Spleen (tissue), 11 donors: ENCODE data around the gene SRGAP1. TPM values are rescaled to one million over a fixed set of nuclear protein-coding genes. Genes with fewer than 3 reads are reported as not detected.

Source experiments
- DNase-seq: peaks from one replicate; pipeline ENCODE4 v3.0.0-alpha.2; 2020
- H3K27ac ChIP-seq, 8 donors: fragments of 200-600 bp; sonication (generic) in 7 of 8; 1 replicate in 4 of 8; 2 replicates in 4 of 8; pipeline versions ENCODE4 v1.5.0 to v1.8.0; 2016 to 2021; ENCODE audit warnings: inconsistent platforms in 4 of 8, mild to moderate bottlenecking in 4 of 8, moderate library complexity in 1 of 8
- H3K27me3 ChIP-seq, 7 donors: fragments of 200-600 bp; sonication (generic) in 6 of 7; replicated peaks in 1 of 7; 1 replicate in 4 of 7; 2 replicates in 3 of 7; pipeline versions ENCODE4 v1.5.0 to v1.8.0; 2016 to 2021; ENCODE audit warnings: inconsistent platforms in 3 of 7, mild to moderate bottlenecking in 1 of 7
- H3K36me3 ChIP-seq, 6 donors: fragments of 200-600 bp; sonication (generic) in 5 of 6; 1 replicate in 4 of 6; 2 replicates in 2 of 6; pipeline versions ENCODE4 v1.5.0 to v1.8.0; 2016 to 2021; ENCODE audit warnings: inconsistent platforms in 2 of 6
- H3K4me1 ChIP-seq, 6 donors: fragments of 200-600 bp; sonication (generic) in 5 of 6; 1 replicate in 3 of 6; 2 replicates in 3 of 6; pipeline versions ENCODE4 v1.5.0 to v1.8.0; 2016 to 2021; ENCODE audit warnings: inconsistent platforms in 3 of 6
- H3K4me3 ChIP-seq, 8 donors: fragments of 200-600 bp; sonication (generic) in 7 of 8; 1 replicate in 4 of 8; 2 replicates in 4 of 8; pipeline versions ENCODE4 v1.5.0 to v1.8.0; 2016 to 2021; ENCODE audit warnings: inconsistent platforms in 4 of 8, mild to moderate bottlenecking in 4 of 8, moderate library complexity in 2 of 8
- H3K9me3 ChIP-seq, 8 donors: fragments of 200-600 bp; sonication (generic) in 7 of 8; 1 replicate in 4 of 8; 2 replicates in 4 of 8; pipeline versions ENCODE4 v1.5.0 to v1.8.0; 2016 to 2021; ENCODE audit warnings: inconsistent platforms in 4 of 8
- CTCF ChIP-seq, 11 experiments: fragments of 200-600 bp in 7 of 11; fragments of 450-650 bp in 4 of 11; sonication (generic) in 4 of 11; IDR thresholded peaks in 8 of 11; conservative IDR thresholded peaks in 3 of 11; 1 replicate in 7 of 11; 2 replicates in 4 of 11; pipeline versions ENCODE4 v1.4.0 to v1.8.0; 2016 to 2021; ENCODE audit warnings: antibody characterized with exemption in 11 of 11, inconsistent platforms in 4 of 11, mild to moderate bottlenecking in 1 of 11
- POLR2A ChIP-seq, 3 donors: fragments of 450-650 bp; IDR thresholded peaks; one replicate each; pipeline ENCODE4 v1.5.1; 2017; ENCODE audit warnings: antibody characterized with exemption in 3 of 3, mild to moderate bottlenecking in 1 of 3
- POLR2AphosphoS5 ChIP-seq, 3 donors: sonication (generic); formaldehyde crosslinking; IDR thresholded peaks; one replicate each; pipeline ENCODE4 v1.5.1; 2017; ENCODE audit warnings: antibody characterized with exemption in 3 of 3
- WGBS, 5 donors: extraction: QIAGEN DNeasy Blood & Tissue Kit in 3 of 5; methylation state at CpG; one replicate each; pipeline versions ENCODE4 v1.1.5 to v1.1.7; 2013 to 2018; 5-methylcytosine and 5-hydroxymethylcytosine counted together
- intact Hi-C: fragments of 100-400 bp; cut with DNase I; formaldehyde crosslinking; loops from one replicate; pipeline ENCODE4 v1.15.0; 2023; ENCODE audit warnings: low total_unique reads
- polyA plus RNA-seq, 3 donors: library from polyadenylated mRNA; stranded (reverse); fragments of 200-250 nt; gene quantifications; one replicate each; pipeline ENCODE4 v1.2.1, GENCODE V29; 2013
- total RNA-seq, 7 donors: library from RNA; depleted of rRNA in 3 of 7; stranded (reverse); fragments of >200 nt in 3 of 7; fragmentation: NEBNext Ultra II Directional in 4 of 7; extraction: Animal tissue kit (Norgen Biotek cat#: 25700) in 4 of 7; gene quantifications; one replicate each; pipeline versions ENCODE4 v1.1.0 to v1.2.1, GENCODE V29; 2016 to 2021
- donor health status: healthy with polysubstance abuse.
- donor health status: DM: no; HTN: no; CAD: no; lungs with moderate emphysema.
- donor health status: DM: no; HTN: no; CAD: no.
- donor health status: Bipolar disorder and iron deficiency.
- donor health status: healthy.
- donor health status: DM: no; HTN: no; CAD: no.
- donor health status: DM: yes; HTN: yes; CAD: no.

SRGAP1 gene
- total and polyA plus RNA-seq, 10 donors: 0.37 to 20.1 (median 13.4) TPM

DNA sequence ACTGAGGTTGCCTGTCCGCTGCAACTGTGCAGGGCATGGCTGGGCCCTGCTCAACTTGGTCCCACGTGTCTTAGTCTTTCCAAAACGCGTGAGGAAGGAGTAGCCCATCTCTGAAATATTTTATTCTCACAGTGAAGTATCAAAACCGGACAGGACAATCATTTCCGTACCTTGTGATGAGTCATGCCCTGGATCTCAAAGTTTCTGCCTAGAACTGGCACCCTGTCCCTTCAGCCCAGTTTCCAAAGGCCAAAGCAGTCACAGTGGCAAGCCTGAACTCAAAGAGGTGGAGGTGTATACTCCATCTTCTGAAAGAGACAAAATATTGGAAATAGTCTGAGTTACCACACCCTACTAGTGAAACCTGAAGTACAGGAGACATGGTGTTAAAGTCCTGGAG, 28.5 kb upstream of the SRGAP1 start:
- H3K4me1 ChIP-seq: peaks cover 0 to 10% (median 2%) of the 10 kb centered on the region in 6 donors
- TF ChIP-seq POLR2A (IDR thresholded peaks at IDR 0.05): no peak
- TF ChIP-seq POLR2AphosphoS5 (IDR thresholded peaks at IDR 0.05): no peak
- TF ChIP-seq CTCF (IDR thresholded peaks at IDR 0.05 in 8 of 11, conservative IDR thresholded peaks at IDR 0.05 in 3 of 11): no peak
- H3K4me3 ChIP-seq: no peak overlapping the region
- H3K27me3 ChIP-seq: peaks cover 0 to under 1% (median 0%) of the 10 kb centered on the region in 7 donors
- intact Hi-C loops: no loop called here
- no peaks in the 10 kb centered on the region for H3K36me3 ChIP-seq
- 74 to 94% (median 86%) methylated on average over 6 of the region's 6 CpGs for WGBS, 5 donors
- peaks cover 0 to 19% (median 13%) of the 10 kb centered on the region in 8 donors for H3K9me3 ChIP-seq
- no peak overlapping the region for H3K27ac ChIP-seq
- no peak for DNase-seq

DNA sequence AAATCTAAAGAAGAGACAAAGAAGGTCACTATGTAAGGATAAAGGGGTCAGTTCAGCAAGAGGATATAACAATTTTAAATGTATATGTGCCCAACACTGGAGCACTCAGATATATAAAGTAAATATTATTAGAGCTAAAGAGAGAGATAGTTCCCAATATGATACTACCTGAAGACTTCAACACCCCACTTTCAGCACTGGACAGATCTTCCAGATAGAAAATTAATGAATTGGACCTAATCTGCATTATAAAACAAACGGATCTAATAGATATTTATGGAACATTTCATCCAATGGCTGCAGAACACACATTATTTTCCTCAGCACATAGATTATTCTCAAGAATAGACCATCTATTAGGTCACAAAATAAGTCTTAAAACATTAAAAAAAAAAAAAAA, 24.1 kb upstream of the SRGAP1 start:
- 78 to 93% (median 90%) methylated on average over 1 of the region's 1 CpG for WGBS, 5 donors
- H3K4me3 ChIP-seq: no peak overlapping the region
- no peak for DNase-seq
- H3K9me3 ChIP-seq: peaks cover 0 to 19% (median 13%) of the 10 kb centered on the region in 8 donors
- no peak overlapping the region for H3K27ac ChIP-seq
- intact Hi-C loops: no loop called here
- H3K4me1 ChIP-seq: no peaks in the 10 kb centered on the region
- H3K36me3 ChIP-seq: no peaks in the 10 kb centered on the region
- TF ChIP-seq CTCF (IDR thresholded peaks at IDR 0.05 in 8 of 11, conservative IDR thresholded peaks at IDR 0.05 in 3 of 11) (no peak), POLR2A (IDR thresholded peaks at IDR 0.05) (no peak), POLR2AphosphoS5 (IDR thresholded peaks at IDR 0.05) (no peak)
- H3K27me3 ChIP-seq: peaks cover 0 to 11% (median 0%) of the 10 kb centered on the region in 7 donors

DNA sequence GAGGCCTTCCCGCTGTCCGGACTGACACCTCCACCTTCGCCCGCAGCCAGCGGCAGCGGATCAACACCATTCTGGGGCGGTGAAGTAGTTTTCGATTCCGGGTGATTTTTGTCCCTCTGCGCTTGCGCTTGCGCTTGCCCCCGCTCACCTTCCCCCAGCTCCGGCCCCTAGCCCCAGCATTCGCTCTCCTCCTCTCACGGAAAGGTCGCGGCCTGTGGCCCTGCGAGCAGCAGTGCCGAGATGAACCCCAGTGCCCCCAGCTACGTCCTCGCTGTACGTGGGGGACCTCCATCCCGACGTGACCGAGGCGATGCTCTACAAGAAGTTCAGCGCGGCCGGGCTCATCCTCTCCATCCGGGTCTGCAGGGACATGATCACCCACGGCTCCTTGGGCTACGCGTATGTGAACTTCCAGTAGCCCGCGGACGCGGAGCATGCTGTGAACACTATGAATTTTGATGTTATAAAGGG, 22.7 kb upstream of the SRGAP1 start:
- intact Hi-C loops: no loop called here
- Histone ChIP-seq H3K36me3 (no peaks in the 10 kb centered on the region), H3K4me1 (peaks cover 0 to 8% (median 0%) of the 10 kb centered on the region in 6 donors), H3K27ac (no peak overlapping the region), H3K4me3 (peak overlapping the region in 7 of 8 donors; percentile 18 to 64 (median 29)), H3K9me3 (peaks cover 0 to 19% (median 13%) of the 10 kb centered on the region in 8 donors), H3K27me3 (peaks cover 0 to 11% (median 0%) of the 10 kb centered on the region in 7 donors)
- 33 to 62% (median 44%) methylated on average over 38 of the region's 38 CpGs for WGBS, 5 donors
- no peak for DNase-seq
- TF ChIP-seq POLR2AphosphoS5 (IDR thresholded peaks at IDR 0.05) (no peak), POLR2A (IDR thresholded peaks at IDR 0.05) (no peak), CTCF (IDR thresholded peaks at IDR 0.05 in 8 of 11, conservative IDR thresholded peaks at IDR 0.05 in 3 of 11) (no peak)

DNA sequence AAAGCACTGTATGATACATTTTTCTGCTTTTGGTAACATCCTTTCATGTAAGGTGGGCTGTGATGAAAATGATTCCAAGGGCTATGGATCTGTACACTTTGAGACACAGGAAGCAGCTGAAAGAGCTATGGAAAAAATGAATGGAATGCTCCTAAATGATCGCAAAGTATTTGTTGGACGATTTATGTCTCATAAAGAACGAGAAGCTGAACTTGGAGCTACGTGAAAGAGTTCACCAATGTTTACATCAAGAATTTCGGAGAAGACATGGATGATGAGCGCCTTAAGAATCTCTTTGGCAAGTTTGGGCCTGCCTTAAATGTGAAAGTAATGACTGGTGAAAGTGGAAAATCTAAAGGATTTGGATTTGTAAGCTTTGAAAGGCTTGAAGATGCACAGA, 22.1 kb upstream of the SRGAP1 start:
- no peak overlapping the region for H3K27ac ChIP-seq
- peaks cover 0 to 19% (median 13%) of the 10 kb centered on the region in 8 donors for H3K9me3 ChIP-seq
- no peak for DNase-seq
- H3K36me3 ChIP-seq: no peaks in the 10 kb centered on the region
- peak overlapping the region in 5 of 8 donors; percentile 27 to 64 (median 32) for H3K4me3 ChIP-seq
- H3K4me1 ChIP-seq: peaks cover 0 to 8% (median 0%) of the 10 kb centered on the region in 6 donors
- TF ChIP-seq CTCF (IDR thresholded peaks at IDR 0.05 in 8 of 11, conservative IDR thresholded peaks at IDR 0.05 in 3 of 11) (no peak), POLR2A (IDR thresholded peaks at IDR 0.05) (no peak), POLR2AphosphoS5 (IDR thresholded peaks at IDR 0.05) (no peak)
- 76 to 88% (median 87%) methylated on average over 6 of the region's 6 CpGs for WGBS, 5 donors
- intact Hi-C loops: no loop called here
- H3K27me3 ChIP-seq: peaks cover 0 to 11% (median 0%) of the 10 kb centered on the region in 7 donors
